Vagina (tissue), 2 donors: ENCODE measurements around the gene SHROOM1.

Experiments
- CTCF ChIP-seq, 3 experiments: fragments of 450-650 bp in 2 of 3; fragments of 200-600 bp in 1 of 3; sonication (generic) in 1 of 3; IDR thresholded peaks; one replicate each; pipeline ENCODE4 v1.5.1; 2017 to 2019; ENCODE audit warnings: antibody characterized with exemption in 3 of 3, mild to moderate bottlenecking in 2 of 3, moderate library complexity in 2 of 3
- POLR2A ChIP-seq, 2 donors: fragments of 450-650 bp; IDR thresholded peaks; one replicate each; pipeline ENCODE4 v1.6.1; 2017; ENCODE audit warnings: antibody characterized with exemption in 2 of 2, mild to moderate bottlenecking in 2 of 2, moderate library complexity in 2 of 2
- POLR2AphosphoS5 ChIP-seq, 2 donors: sonication (generic); formaldehyde crosslinking; IDR thresholded peaks; one replicate each; pipeline ENCODE4 v1.9.0; 2017; ENCODE audit warnings: antibody characterized with exemption in 2 of 2, mild to moderate bottlenecking in 2 of 2, low read depth in 1 of 2; ENCODE audit not compliant: insufficient read depth in 1 of 2

- TF ChIP-seq CTCF (IDR thresholded peaks at IDR 0.05) (no peak), POLR2A (IDR thresholded peaks at IDR 0.05) (no peak), POLR2AphosphoS5 (IDR thresholded peaks at IDR 0.05; ENCODE audit: insufficient read depth in 1 of 2, low read depth in 1 of 2) (no peak)
These were observed 7.4 kb upstream of the SHROOM1 start for GRCh38 chr5:132837868-132838267.
